GM19455 (cell line): ENCODE results near the gene ARHGAP26.

Experiments used
- ATAC-seq: cut with Tn5 transposase; IDR thresholded peaks from one replicate; pipeline ENCODE4 v1.9.1; 2021; ENCODE audit not compliant: unreplicated experiment

The ARHGAP26 gene

GRCh38 chr5:143002459-143003327 lies 232.5 kb downstream of the ARHGAP26 start:
- ATAC-seq: peak; percentile 69

GRCh38 chr5:143003328-143003636 lies 233.1 kb downstream of the ARHGAP26 start:
- ATAC-seq: no peak

GRCh38 chr5:143004361-143005145 lies 234.4 kb downstream of the ARHGAP26 start:
- ATAC-seq: no peak

GRCh38 chr5:143006501-143006900 lies 236.3 kb downstream of the ARHGAP26 start:
- ATAC-seq: no peak

- no peak for ATAC-seq
Observed at GRCh38 chr5:143008032-143008431, 237.9 kb downstream of the ARHGAP26 start.

GRCh38 chr5:143008809-143009521 lies 238.8 kb downstream of the ARHGAP26 start:
- peak; percentile 71 for ATAC-seq

- no peak for ATAC-seq
Observed at GRCh38 chr5:143010351-143010750, 240.2 kb downstream of the ARHGAP26 start.

GRCh38 chr5:143011585-143011984 lies 241.4 kb downstream of the ARHGAP26 start:
- no peak for ATAC-seq

GRCh38 chr5:143013176-143013891 lies 243.2 kb downstream of the ARHGAP26 start:
- no peak for ATAC-seq

GRCh38 chr5:143014017-143014651 lies 244.0 kb downstream of the ARHGAP26 start:
- no peak for ATAC-seq

- no peak for ATAC-seq
Observed at GRCh38 chr5:143016777-143017516, 246.8 kb downstream of the ARHGAP26 start.

GRCh38 chr5:143017541-143017940 lies 247.4 kb downstream of the ARHGAP26 start:
- ATAC-seq: no peak

- no peak for ATAC-seq
Observed at GRCh38 chr5:143017992-143018391, 247.8 kb downstream of the ARHGAP26 start.

GRCh38 chr5:143019157-143019556 lies 249.0 kb downstream of the ARHGAP26 start:
- no peak for ATAC-seq

GRCh38 chr5:143019614-143020515 lies 249.7 kb downstream of the ARHGAP26 start:
- peak; percentile 90 for ATAC-seq

GRCh38 chr5:143021595-143021994 lies 251.4 kb downstream of the ARHGAP26 start:
- ATAC-seq: no peak

GRCh38 chr5:143023411-143024096 lies 253.4 kb downstream of the ARHGAP26 start:
- ATAC-seq: peak; percentile 48
